ENCODE data around the gene MTIF2. TPM values are rescaled to one million over a fixed set of nuclear protein-coding genes. Genes with fewer than 3 reads are reported as not detected.

The MTIF2 gene
- total RNA-seq, 1 experiment from 2014 or later = 49.8 TPM

DNA sequence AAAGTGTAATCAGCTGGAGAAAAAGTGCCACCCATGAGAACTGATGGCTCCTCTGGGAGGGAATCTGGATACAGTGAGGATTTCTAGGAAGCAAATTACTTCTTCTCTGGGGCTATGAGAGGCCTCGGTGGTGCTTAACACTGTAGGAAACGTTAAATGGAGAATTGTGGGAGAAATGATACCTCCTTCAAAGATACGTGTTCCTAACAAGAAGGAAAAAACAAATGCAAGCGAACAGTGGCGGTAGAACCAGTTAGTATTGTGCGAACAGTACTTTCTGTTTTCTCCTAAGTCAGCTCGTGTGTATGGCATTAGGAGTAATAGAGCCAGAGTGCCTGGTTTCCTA lies 587 bp upstream of the MTIF2 start:
- H3K79me2 ChIP-seq (ENCODE audit: insufficient read depth, low read length) = peaks cover 17% of the 10 kb centered on the region
- no peaks in the 10 kb centered on the region for H3K27me3 ChIP-seq (ENCODE audit: insufficient read depth, low read length)
- BruUV-seq (replicated peaks) = TSS peak; percentile 97
- 0 out of 4 replicates have a peak, but pooled peaks cover 3 to 5% of the 10 kb centered on the region in 2 experiments for H3K36me3 ChIP-seq (ENCODE audit: control insufficient read depth in 1 of 2, insufficient read depth in 2 of 2, low read length in 2 of 2)
- TF ChIP-seq, protein P1, sequence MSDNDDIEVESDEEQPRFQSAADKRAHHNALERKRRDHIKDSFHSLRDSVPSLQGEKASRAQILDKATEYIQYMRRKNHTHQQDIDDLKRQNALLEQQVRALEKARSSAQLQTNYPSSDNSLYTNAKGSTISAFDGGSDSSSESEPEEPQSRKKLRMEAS (IDR thresholded peaks at IDR 0.05) = no peak
- TF ChIP-seq CEBPB (IDR thresholded peaks at IDR 0.05; ENCODE audit: low read depth) = no peak
- TF ChIP-seq, protein P2, sequence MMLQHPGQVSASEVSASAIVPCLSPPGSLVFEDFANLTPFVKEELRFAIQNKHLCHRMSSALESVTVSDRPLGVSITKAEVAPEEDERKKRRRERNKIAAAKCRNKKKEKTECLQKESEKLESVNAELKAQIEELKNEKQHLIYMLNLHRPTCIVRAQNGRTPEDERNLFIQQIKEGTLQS (IDR thresholded peaks at IDR 0.05) = no peak
- TF ChIP-seq POLR2A (IDR thresholded peaks at IDR 0.05; ENCODE audit: borderline replicate concordance, extremely low read depth, insufficient read depth, insufficient read length) = no peak
- no peak for TF ChIP-seq TCF7L2 (IDR thresholded peaks at IDR 0.05; ENCODE audit: borderline replicate concordance, extremely low read depth, insufficient read depth, insufficient read length)
- no peak for TF ChIP-seq ZFX (IDR thresholded peaks at IDR 0.05)
- TF ChIP-seq FOSL1 (IDR thresholded peaks at IDR 0.05; ENCODE audit: low read depth) = no peak
- no peak for TF ChIP-seq SIN3A (IDR thresholded peaks at IDR 0.05; ENCODE audit: low read depth)
- TF ChIP-seq, protein P3, sequence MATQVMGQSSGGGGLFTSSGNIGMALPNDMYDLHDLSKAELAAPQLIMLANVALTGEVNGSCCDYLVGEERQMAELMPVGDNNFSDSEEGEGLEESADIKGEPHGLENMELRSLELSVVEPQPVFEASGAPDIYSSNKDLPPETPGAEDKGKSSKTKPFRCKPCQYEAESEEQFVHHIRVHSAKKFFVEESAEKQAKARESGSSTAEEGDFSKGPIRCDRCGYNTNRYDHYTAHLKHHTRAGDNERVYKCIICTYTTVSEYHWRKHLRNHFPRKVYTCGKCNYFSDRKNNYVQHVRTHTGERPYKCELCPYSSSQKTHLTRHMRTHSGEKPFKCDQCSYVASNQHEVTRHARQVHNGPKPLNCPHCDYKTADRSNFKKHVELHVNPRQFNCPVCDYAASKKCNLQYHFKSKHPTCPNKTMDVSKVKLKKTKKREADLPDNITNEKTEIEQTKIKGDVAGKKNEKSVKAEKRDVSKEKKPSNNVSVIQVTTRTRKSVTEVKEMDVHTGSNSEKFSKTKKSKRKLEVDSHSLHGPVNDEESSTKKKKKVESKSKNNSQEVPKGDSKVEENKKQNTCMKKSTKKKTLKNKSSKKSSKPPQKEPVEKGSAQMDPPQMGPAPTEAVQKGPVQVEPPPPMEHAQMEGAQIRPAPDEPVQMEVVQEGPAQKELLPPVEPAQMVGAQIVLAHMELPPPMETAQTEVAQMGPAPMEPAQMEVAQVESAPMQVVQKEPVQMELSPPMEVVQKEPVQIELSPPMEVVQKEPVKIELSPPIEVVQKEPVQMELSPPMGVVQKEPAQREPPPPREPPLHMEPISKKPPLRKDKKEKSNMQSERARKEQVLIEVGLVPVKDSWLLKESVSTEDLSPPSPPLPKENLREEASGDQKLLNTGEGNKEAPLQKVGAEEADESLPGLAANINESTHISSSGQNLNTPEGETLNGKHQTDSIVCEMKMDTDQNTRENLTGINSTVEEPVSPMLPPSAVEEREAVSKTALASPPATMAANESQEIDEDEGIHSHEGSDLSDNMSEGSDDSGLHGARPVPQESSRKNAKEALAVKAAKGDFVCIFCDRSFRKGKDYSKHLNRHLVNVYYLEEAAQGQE (IDR thresholded peaks at IDR 0.05; ENCODE audit: low read depth) = no peak
- H3K4me2 ChIP-seq (ENCODE audit: low read length) = peak overlapping the region; percentile 77
- peak overlapping the region; percentile 90 for H3K9ac ChIP-seq (ENCODE audit: low read length)
- H2AFZ ChIP-seq (ENCODE audit: low read depth, low read length, poor library complexity, severe bottlenecking) = peak overlapping the region; percentile 58
- intact Hi-C loops (cut with micrococcal nuclease) = loop anchor here (2.0 kb wide), 1 partner anchor 347 kb away; the partner anchor contains the start of gene PPP4R3B
- ChIA-PET CTCF (no interaction called here), RAD21 (ENCODE audit: low non-redundant PET in 1 of 2, low total read pairs in 2 of 2, uncharacterized antibody in 2 of 2, unreplicated experiment in 2 of 2) (no interaction called here), POLR2A (no interaction called here)
- H4K20me1 ChIP-seq (ENCODE audit: insufficient read depth) = no peaks in the 10 kb centered on the region
- H3K9me3 ChIP-seq (ENCODE audit: control insufficient read depth in 1 of 2, insufficient read depth in 1 of 2, low read depth in 1 of 2, low read length in 2 of 2) = no peaks in the 10 kb centered on the region
- DNase-seq (ENCODE audit: low read depth, low spot score) (no peak), ATAC-seq (no peak)
- peak overlapping the region; percentile 65; the same call in 1 of the 2 replicates for H3K27ac ChIP-seq (ENCODE audit: low read depth, low read length)
- peaks cover 0 to 11% of the 10 kb centered on the region in 2 experiments; a peak in 1 of 4 replicates for H3K4me1 ChIP-seq (ENCODE audit: control insufficient read depth in 1 of 2, insufficient read depth in 2 of 2, low read length in 2 of 2)
- H3K9me2 ChIP-seq (ENCODE audit: insufficient read depth) = no peaks in the 10 kb centered on the region
- peak overlapping the region; percentile 92 to 97 for H3K4me3 ChIP-seq (replicated peaks in 1 of 2; ENCODE audit: low read depth in 1 of 2, low read length in 2 of 2)
